Stimulated activated CD4-positive, alpha-beta T cell treated with anti-CD3 and anti-CD28 coated beads, TNF-alpha, amount 100 ng/mL, for 48 hours (primary cell): Measurements from ENCODE around the gene PPM1J.
"Not testable (repeated sequence)": the region's sequence is repeated elsewhere in the genome, so short reads cannot be mapped to it uniquely, and the experiment has no call there.

Experiments
- DNase-seq, 3 donors: peaks; one replicate each; pipeline ENCODE4 v3.0.0-alpha.2; 2020; ENCODE audit warnings: low read depth in 3 of 3

The PPM1J gene, protein sequence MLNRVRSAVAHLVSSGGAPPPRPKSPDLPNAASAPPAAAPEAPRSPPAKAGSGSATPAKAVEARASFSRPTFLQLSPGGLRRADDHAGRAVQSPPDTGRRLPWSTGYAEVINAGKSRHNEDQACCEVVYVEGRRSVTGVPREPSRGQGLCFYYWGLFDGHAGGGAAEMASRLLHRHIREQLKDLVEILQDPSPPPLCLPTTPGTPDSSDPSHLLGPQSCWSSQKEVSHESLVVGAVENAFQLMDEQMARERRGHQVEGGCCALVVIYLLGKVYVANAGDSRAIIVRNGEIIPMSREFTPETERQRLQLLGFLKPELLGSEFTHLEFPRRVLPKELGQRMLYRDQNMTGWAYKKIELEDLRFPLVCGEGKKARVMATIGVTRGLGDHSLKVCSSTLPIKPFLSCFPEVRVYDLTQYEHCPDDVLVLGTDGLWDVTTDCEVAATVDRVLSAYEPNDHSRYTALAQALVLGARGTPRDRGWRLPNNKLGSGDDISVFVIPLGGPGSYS

DNA sequence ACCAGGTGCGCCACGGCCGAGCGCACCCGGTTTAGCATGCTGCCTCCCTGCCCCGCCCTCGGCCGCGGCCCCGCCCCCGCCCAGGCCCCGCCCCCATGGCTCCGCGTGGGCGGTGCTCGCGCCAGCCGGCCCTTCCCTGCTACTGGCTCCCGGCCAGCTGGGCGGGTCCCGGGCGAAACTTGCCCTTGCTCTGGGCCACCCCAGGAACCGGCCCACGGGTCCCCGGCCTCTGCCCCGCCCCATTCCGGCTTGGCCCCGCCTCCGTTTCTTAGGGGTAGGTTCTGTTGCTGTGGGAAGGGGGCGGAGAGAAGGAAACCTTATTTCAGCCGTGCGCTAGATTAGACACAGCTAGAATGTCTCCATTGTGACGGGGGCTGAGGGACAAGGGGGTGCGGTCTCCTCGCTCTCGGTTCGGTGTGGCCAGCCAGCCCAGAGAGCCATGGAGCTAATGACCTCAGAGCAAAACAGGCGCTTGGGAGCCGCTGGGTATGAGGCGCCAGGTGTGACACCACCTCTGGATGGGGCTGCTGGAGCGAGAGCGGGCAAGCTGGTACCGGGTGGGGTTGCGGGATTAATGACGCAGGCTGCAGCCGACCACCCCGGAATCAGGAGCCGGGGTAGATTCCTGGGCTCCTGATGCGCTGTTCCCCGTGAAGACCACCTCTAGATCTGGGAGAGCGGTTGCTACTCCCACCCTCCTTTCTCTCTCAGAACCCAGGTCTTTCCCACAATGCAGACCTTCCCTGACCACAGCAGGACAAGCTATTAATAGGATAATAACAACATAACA, at the start of gene PPM1J:
TSS of gene PPM1J (minus strand) at position 69 of the 790 bp plus-strand sequence. CDS start at position 38, 31 bp downstream.
- peak; percentile 91 to 96 (median 91) for DNase-seq

DNA sequence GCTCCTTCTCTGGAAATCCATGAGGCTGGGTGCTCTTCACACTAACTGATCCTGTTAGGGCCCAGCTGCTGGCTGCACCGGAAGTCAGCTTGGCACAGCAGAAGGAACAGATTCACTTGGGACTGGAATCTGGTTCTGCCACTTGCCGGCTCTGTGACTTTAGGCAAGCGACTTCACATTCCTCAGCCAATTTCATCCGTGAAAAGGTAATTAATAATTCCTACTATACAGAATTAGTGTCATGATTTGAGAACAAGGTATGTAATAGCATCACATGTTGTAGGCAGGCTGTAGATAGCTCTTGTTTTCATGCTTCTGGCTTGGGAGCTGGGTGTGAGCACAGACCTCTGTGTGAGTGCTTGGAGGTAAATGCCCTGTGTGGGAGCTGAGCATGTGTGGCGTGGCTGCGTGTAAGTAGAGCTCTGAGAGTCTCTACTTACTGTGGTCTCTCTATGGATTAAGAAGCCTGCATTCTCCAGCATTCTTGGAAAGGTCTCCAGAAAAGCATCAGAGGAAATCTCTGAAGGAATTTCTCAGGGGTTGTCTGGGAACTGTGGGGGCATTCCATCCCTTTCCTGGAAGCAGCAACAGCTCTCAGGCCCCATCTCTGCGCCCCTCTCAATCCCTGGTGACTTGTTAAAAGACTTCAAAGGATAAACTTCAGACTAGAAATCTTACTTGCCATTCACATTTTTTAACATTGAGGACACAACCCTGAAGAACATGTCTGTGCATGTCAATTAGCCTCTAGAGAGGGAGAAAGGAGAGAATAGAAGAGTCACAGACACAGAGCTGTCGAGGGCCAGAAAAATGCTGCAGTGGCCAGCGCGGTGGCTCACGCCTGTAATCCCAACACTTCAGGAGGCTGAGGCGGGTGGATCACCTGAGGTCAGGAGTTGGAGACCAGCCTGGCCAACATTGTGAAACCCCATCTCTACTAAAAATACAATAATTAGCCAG, 47.7 kb upstream of the PPM1J start:
- no peak for DNase-seq

DNA sequence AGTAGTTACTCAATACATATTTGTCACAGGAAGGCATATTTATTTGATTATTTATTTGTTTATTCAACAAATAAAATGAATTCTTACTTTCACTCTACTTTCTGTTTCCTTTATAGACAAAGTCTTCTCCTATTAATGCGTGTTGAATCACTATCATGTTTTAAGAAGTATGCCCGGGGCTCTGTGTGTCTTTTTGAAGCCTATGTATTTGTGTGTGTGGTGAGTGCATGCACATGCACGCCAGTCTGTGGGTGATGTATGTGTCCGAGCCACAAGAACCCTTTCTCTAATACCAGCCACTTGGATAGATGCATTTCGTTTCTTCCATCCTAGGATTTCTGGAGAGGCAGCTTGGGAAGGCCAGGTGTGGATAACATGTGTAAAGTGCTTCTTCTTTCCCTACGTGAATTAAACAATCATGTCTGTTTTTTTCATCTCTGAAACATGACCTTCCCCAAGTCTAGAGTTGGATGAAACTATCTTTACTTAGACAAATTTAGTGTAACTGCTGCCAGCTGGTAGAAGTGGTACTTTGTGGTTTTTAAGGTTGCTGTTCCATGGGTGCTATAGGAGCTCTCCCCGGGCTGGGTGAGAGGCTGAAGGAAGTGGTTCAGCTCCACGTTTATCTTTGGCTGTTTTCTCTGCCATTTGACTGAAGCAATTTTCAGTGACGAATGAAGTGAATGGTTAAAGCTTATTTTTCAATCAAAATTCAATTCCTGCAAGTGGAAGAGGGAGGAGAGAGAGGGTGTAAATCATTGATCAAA, 46.8 kb upstream of the PPM1J start:
- no peak for DNase-seq

- no peak for DNase-seq
These were observed 44.1 kb upstream of the PPM1J start for GRCh38 chr1:112759228-112759627.

DNA sequence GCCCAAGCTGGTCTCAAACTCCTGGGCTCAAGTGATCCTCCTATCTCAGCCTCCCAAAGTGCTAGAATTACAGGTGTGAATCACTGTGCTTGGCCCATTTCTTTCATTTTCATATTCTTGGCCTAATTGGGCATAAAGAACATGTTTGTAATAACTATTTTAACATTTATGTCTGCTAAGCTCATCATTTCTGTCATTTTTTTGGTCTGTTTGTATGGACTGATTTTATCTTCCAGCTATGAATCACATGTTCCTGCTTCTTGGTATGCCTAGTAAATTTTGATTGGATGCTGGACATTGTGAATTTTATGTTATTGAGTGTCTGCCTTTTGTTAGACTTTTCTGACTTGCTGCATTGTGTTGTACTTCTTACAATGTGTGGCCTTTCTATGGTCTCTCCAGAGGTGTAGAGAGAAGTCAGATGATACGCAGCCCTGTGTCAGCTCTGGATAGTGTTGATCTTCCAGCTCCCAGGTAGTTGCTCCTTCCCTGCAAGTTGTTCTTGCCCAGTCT, 39.0 kb upstream of the PPM1J start:
- DNase-seq, result no peak

- no peak for DNase-seq
These were observed 33.3 kb upstream of the PPM1J start for GRCh38 chr1:112748396-112748795.

DNA sequence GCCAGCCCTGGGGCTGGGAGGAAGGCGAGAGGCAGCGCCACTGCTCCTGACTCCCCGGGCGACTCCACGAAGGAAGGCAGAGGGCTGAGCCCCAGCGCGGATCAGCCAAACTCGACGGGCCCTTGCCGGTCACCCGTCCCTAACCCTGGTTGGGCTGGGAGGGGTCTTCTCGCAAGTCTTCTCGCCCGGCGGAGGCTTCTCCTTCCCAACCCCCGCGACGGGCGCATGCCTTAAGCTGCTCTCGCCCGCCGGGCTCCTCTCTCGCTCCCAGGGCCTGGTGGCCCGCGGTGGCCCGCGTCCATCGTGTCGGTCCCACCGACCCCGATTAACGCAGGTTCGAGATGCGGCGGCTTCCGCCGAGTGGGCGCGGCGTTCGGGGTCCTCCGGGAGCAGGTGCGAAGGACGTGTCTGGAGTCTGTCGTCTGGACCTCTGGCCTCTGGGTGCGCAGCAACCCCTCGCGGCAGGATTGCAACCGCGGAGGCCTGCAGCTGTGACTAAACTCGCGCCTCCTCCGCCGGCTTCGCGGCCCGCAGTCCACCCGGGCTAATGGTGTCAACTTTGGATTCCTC, 29.0 kb upstream of the PPM1J start:
- DNase-seq, result no peak

- DNase-seq, result no peak
These were observed 28.3 kb upstream of the PPM1J start for GRCh38 chr1:112743174-112744008.

GRCh38 chr1:112737573-112737972, 22.4 kb upstream of the PPM1J start:
- DNase-seq, result no peak

DNA sequence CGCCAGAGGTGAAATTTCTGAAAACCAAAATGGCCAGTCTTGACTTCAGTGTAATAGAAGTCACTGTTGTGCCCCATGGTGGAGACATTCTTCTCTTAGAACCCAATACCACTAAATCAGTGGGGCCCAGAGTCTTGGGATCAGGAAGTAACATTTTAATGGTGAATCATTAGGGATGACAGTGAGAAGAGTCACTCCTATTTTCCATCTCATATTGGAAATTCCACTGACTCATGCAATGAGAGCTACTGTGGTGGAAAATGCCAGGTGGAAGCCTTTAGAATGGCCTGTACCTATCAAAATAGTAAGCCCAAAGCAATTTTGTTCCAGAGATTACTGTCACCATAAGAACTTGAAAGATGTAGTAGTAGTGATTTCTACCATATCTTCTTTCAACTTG, 20.6 kb upstream of the PPM1J start:
- DNase-seq, result no peak

DNA sequence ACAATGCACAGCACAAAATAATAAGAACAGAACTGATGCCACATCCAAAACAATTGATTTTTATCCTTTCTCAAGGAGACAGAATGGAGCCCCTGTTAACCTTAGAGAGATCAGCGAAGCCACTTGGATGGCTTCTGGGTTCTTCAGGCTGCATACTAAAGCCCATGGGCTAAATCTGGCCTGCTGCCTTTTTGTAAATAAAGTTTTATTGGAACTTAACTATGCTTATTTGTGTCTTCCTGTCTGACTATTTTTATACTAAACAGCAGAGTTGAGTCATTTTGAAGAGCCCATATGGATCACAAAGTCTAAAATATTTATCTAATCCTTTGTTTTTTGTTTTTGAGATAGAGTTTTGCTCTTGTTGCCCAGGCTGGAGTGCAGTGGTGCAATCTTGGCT, 16.3 kb upstream of the PPM1J start:
- DNase-seq, result no peak

DNA sequence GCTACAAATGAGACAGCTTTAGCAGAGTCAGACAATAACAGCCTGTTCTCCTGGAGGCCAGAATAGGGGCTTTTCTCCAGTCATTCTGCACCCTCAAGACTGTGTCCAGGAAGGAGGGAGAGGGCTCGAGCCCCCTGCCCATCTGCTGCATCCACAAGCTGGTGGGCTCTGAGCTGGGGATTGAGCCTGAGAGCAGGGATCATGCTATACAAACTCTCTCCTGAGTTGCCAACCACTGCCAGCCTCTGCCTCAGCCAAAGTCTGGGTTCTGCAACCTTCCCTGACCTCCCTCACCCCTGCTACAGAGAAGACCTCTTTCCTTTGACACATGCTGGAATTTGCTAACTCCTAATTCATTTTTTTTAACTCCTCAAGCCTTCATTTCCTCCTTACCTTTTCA, 14.8 kb upstream of the PPM1J start:
- DNase-seq, result no peak

- DNase-seq, result not testable (repeated sequence)
These were observed 13.9 kb upstream of the PPM1J start for GRCh38 chr1:112729011-112729410.

DNA sequence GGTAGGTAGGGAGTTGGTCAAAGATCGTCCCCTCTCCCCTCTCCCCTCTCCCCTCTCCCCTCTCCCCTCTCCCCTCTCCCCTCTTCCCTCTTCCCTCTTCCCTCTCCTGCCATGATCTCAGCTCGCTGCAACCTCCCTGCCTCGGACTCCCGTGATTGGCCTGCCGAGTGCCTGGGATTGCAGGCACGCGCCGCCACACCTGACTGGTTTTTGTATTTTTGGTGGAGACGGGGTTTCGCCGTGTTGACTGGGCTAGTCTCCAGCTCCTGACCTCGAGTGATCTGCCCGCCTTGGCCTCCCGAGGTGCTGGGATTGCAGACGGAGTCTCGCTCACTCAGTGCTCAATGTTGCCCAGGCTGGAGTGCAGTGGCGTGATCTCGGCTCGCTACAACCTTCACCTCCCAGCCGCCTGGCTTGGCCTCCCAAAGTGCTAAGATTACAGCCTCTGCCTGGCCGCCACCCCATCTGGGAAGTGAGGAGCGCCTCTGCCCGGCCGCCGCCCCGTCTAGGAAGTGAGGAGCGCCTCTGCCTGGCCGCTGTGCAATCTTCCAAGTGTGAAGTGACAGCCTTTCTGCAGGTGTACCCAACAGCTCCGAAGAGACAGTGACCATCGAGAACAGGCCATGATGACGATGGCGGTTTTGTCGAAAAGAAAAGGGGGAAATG, 13.3 kb upstream of the PPM1J start:
- not testable (repeated sequence) for DNase-seq

DNA sequence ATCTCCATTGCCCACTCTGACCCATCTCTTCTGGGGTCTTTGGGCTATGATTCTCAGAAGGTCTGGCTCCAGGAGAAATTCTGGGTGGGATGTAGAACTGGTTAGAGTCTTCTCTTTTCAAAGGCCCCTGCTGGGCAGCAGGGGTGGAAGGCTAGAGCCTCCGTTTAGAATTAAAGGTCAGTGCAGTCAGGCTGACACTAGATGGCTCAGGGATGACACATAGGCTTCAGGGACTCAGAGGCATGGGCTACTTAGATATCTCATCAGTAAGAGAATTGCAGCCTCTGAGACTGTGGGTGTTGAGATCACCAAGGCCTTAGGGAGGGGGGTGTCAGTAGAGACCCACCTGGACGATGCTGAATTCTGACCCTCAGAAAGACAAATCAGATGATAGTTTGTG, 12.6 kb upstream of the PPM1J start:
- no peak for DNase-seq

DNA sequence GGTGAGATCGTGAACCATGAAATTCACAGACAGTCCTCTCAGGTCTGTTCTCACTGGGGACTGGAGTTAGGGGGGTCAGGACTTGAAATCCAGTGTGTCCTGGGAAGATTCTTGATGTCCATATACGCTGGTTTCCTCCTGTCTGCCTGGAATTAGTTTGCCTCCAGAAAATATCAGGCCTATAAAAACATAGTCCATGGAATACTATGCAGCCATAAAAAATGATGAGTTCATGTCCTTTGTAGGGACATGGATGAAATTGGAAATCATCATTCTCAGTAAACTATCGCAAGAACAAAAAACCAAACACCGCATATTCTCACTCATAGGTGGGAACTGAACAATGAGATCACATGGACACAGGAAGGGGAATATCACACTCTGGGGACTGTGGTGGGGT, 9.1 kb upstream of the PPM1J start:
- DNase-seq, result not testable (repeated sequence)

GRCh38 chr1:112723511-112723839, 8.3 kb upstream of the PPM1J start:
- no peak for DNase-seq

- DNase-seq, result no peak
These were observed 7.7 kb upstream of the PPM1J start for GRCh38 chr1:112722601-112723510.
